ENCODE results near the gene PURA. TPM values are rescaled to one million over a fixed set of nuclear protein-coding genes. Genes with fewer than 3 reads are reported as not detected.

Gene PURA
- total RNA-seq, 2 experiments from 2014 or later, result 14.7 to 15.1 TPM

- CTCF ChIA-PET, result interaction anchor here (1.4 kb wide), 1 partner anchor 42 kb away, joined by 3 read pairs; no protein-coding TSS in a partner anchor
- H3K27me3 Mint-ChIP-seq, result peaks cover 31% of the 10 kb centered on the region
Measured at GRCh38 chr5:140101179-140101578, 12.7 kb upstream of the PURA start.

GRCh38 chr5:140103154-140103553 is 10.8 kb upstream of the PURA start:
- H3K36me3 Mint-ChIP-seq (ENCODE audit: low read depth), result peaks cover 3% of the 10 kb centered on the region
- peaks cover 32% of the 10 kb centered on the region for H3K27me3 Mint-ChIP-seq
- ChIA-PET POLR2A (no interaction called here), CTCF (interaction anchor here (1.6 to 5.2 kb wide), 2 partner anchors 15 to 42 kb away, joined by 4 to 44 read pairs; no protein-coding TSS in a partner anchor)
- peaks cover 13% of the 10 kb centered on the region for H3K4me1 Mint-ChIP-seq
- no peak overlapping the region for H3K27ac Mint-ChIP-seq
- H3K4me3 Mint-ChIP-seq, result no peak overlapping the region
- H3K9me3 Mint-ChIP-seq, result no peaks in the 10 kb centered on the region
- no peak for DNase-seq

More at GRCh38 chr5:140101179-140101578, 12.7 kb upstream of the PURA start:
- POLR2A ChIA-PET, result no interaction called here
- H3K36me3 Mint-ChIP-seq (ENCODE audit: low read depth), result peaks cover 3% of the 10 kb centered on the region
- no peaks in the 10 kb centered on the region for H3K9me3 Mint-ChIP-seq
- peaks cover 2% of the 10 kb centered on the region for H3K4me1 Mint-ChIP-seq
- DNase-seq, result no peak
- no peak overlapping the region for H3K27ac Mint-ChIP-seq
- H3K4me3 Mint-ChIP-seq, result no peak overlapping the region

DNA sequence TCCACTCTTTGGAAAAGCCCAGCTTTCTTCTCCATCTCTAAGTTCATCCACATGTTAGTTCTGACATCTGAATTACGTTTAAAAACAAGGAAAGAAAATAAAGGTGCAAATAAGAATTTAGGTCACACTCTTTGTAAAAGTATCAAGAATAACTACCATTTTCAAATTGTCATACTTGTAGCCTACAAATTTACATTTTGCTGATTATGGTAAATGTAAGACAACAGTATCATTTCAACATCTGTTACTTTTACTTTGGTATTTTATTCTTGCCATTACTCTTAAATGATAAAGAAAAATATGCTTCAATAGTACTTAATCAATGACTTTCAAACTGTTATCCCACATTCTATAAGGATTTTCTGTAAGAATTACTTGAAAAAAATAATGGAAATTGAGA is 9.8 kb upstream of the PURA start:
- CTCF ChIA-PET, result interaction anchor here (1.0 to 5.2 kb wide), 2 partner anchors 41 to 135 kb away, joined by 3 to 44 read pairs; no protein-coding TSS in a partner anchor

DNA sequence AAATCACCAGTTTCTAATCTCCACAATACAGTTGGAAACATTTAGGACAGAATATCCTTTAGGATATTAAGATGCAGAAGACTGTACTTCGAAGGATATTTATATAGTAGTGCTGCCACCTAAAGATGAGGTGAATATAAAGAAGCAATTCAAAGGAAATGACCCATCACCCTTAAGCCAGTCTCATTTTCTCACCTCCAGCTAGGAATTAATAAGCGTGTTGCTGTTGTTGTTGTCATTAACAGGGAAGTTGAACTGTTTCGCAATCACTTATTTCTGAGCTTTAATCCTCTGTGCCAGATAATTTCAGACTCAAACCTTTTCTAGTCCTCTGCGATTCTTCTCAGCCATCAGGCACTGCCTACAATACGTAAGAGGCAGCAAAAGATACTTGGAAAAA is 7.8 kb upstream of the PURA start:
- no peak for DNase-seq
- Mint-ChIP-seq H3K4me1 (peaks cover 29% of the 10 kb centered on the region), H3K4me3 (no peak overlapping the region), H3K27me3 (peaks cover 26% of the 10 kb centered on the region), H3K36me3 (ENCODE audit: low read depth) (peaks cover 3% of the 10 kb centered on the region), H3K9me3 (no peaks in the 10 kb centered on the region), H3K27ac (peak overlapping the region; percentile 99)
- ChIA-PET CTCF (interaction anchor here (5.2 kb wide), 1 partner anchor 39 kb away, joined by 44 read pairs; no protein-coding TSS in a partner anchor), POLR2A (interaction anchor here (1.3 kb wide), 1 partner anchor 8 kb away, joined by 3 read pairs; the partner anchor contains the start of gene PURA)

More for the DNA sequence above, 9.8 kb upstream of the PURA start:
- DNase-seq, result no peak
- Mint-ChIP-seq H3K4me1 (peaks cover 19% of the 10 kb centered on the region), H3K4me3 (no peak overlapping the region), H3K27ac (no peak overlapping the region), H3K27me3 (peaks cover 32% of the 10 kb centered on the region), H3K9me3 (no peaks in the 10 kb centered on the region), H3K36me3 (ENCODE audit: low read depth) (peaks cover 3% of the 10 kb centered on the region)
- POLR2A ChIA-PET, result no interaction called here

DNA sequence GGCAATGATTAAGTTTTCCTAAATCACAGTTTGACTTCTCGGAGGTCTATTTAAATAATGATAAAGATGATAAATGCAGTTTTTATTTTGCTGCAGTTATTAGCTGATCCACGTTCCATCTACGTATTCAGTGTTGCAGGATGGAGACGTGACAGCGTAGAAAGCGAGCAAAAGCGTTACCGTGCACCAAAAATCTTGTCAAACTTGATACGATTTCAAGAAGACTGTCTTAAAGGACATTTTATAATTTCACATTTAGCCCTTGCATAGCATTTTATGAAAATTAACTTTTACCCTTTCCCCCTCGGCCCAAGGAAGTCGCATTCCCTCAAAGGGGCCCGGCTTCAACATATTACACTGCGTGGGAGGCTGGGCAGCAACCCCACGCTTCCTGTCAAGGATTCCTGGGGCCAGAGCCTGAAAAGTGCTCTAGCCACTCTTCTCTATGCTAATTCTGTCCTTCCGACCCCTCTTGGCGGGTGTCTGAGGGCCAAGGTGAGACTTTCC is 7.1 kb upstream of the PURA start:
- H3K27me3 Mint-ChIP-seq, result peaks cover 30% of the 10 kb centered on the region
- peaks cover 3% of the 10 kb centered on the region for H3K36me3 Mint-ChIP-seq (ENCODE audit: low read depth)
- H3K4me1 Mint-ChIP-seq, result peaks cover 33% of the 10 kb centered on the region
- CTCF ChIA-PET, result interaction anchor here (1.0 to 5.2 kb wide), 3 partner anchors 9 to 38 kb away, joined by 3 to 44 read pairs (median 3); no protein-coding TSS in a partner anchor
- no peaks in the 10 kb centered on the region for H3K9me3 Mint-ChIP-seq
- DNase-seq, result no peak
- peak overlapping the region; percentile 99 for H3K27ac Mint-ChIP-seq
- H3K4me3 Mint-ChIP-seq, result peak overlapping the region; percentile 90
- POLR2A ChIA-PET, result interaction anchor here (0.7 to 1.8 kb wide), 13 partner anchors 7 to 53 kb away, joined by 3 to 9 read pairs (median 4); partner anchors contain the start of gene PURA

DNA sequence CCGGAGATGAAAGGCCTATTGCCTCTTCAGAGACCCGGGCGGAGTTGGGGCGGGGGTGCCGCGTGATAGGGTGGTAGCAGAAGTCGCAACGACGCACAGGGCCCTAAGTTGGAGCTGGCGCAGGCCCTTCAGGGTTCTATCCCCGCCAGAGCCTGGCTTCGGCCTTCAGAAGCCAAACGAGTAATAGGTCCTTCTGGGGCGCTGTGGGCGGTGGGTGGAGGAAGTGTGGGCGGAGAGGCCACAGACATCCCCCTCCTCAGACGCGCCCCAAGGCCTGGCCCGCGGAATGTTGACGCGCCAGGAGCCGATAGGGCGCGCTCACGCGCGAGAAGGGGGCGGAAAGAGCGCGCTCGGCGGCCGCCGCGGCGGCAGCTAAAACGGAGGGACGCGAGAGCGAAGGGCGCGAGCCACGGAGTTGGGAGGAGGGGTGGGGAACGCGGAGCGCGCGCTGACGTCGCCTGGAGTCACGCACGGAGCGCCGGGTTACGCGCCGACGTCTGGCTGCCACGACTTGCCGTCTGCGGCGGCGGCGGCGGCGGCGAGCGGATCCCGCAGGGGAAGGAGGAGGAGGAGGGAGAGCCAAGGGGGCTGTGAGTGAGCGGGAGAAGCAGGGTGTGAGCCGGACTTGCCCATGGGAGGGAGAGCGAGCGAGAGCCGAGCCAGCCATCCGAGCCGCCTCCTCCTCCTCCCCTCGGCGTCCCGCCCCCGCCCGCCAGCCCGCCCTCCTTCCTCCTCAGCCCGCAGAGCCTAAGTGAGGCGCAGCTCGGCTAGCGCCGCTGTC is 6.4 kb upstream of the PURA start:
- Mint-ChIP-seq H3K9me3 (no peaks in the 10 kb centered on the region), H3K4me3 (peak overlapping the region; percentile 90), H3K36me3 (ENCODE audit: low read depth) (peaks cover 7% of the 10 kb centered on the region), H3K27me3 (peaks cover 33% of the 10 kb centered on the region), H3K27ac (peak overlapping the region; percentile 99), H3K4me1 (peaks cover 39% of the 10 kb centered on the region)
- peak; percentile 95 for DNase-seq
- ChIA-PET CTCF (interaction anchor here (0.6 to 5.2 kb wide), 8 partner anchors 8 to 544 kb away, joined by 3 to 44 read pairs (median 3); no protein-coding TSS in a partner anchor), POLR2A (interaction anchor here (0.7 to 1.8 kb wide), 15 partner anchors 10 to 316 kb away, joined by 3 to 9 read pairs (median 3); no protein-coding TSS in a partner anchor)

- Mint-ChIP-seq H3K4me3 (peak overlapping the region; percentile 90), H3K9me3 (no peaks in the 10 kb centered on the region), H3K27ac (peak overlapping the region; percentile 99), H3K36me3 (ENCODE audit: low read depth) (peaks cover 7% of the 10 kb centered on the region), H3K4me1 (peaks cover 47% of the 10 kb centered on the region), H3K27me3 (peaks cover 29% of the 10 kb centered on the region)
- ChIA-PET CTCF (interaction anchor here (0.6 to 5.2 kb wide), 12 partner anchors 10 to 545 kb away, joined by 3 to 44 read pairs (median 4); no protein-coding TSS in a partner anchor), POLR2A (interaction anchor here (0.7 to 1.8 kb wide), 12 partner anchors 9 to 317 kb away, joined by 3 to 9 read pairs (median 4); no protein-coding TSS in a partner anchor)
- peak; percentile 38 for DNase-seq
Measured at GRCh38 chr5:140108093-140109017, 5.6 kb upstream of the PURA start.

GRCh38 chr5:140109018-140109758 is 4.7 kb upstream of the PURA start:
- peaks cover 48% of the 10 kb centered on the region for H3K4me1 Mint-ChIP-seq
- peaks cover 25% of the 10 kb centered on the region for H3K27me3 Mint-ChIP-seq
- DNase-seq, result no peak
- H3K9me3 Mint-ChIP-seq, result no peaks in the 10 kb centered on the region
- POLR2A ChIA-PET, result interaction anchor here (1.0 to 1.7 kb wide), 2 partner anchors 13 to 60 kb away, joined by 3 to 5 read pairs; no protein-coding TSS in a partner anchor
- peaks cover 4% of the 10 kb centered on the region for H3K36me3 Mint-ChIP-seq (ENCODE audit: low read depth)
- peak overlapping the region; percentile 90 for H3K4me3 Mint-ChIP-seq
- peak overlapping the region; percentile 99 for H3K27ac Mint-ChIP-seq
- CTCF ChIA-PET, result interaction anchor here (0.7 to 2.1 kb wide), 5 partner anchors 12 to 422 kb away, joined by 3 to 8 read pairs (median 5); no protein-coding TSS in a partner anchor

DNA sequence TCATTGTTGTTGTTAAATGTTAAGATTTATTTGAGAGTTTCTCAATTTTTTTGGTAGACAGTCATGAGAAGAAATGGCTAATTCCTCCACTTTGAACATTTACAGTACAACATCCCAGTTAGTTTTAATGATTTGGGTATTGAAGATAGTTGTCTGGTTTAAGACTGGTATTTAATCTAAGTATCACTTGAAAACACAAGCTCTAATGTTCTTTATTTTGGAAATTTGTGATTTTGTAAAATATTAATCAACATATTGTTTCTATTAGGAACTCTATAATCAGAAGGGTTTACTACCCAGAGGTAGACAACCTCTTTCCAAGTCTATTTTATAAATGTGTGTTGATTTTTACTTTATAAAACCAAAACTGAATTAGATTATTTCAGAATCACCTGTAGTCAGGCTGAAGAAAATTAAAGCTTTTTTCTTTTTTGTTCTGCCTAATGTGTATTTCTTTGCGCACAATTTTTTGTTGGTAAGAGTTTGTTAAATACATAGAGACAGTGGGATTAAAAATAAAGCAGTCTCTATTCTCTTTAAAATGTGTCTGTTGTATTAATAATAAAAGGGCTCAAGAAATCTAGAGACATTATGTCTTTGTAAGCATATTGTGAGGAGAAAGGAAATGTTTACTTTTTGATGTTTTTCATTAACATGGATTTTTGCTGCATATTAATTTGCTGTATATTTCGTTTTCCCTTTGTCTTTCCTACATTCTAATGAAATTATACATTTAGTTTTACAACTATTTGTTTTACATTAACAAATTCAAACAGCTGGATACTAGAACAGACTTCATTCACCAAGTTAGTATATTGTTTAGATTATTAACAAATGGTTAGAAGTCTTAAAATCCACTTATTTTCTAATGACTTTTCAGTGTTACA is 3.9 kb upstream of the PURA start:
- peaks cover 10% of the 10 kb centered on the region for H3K36me3 Mint-ChIP-seq (ENCODE audit: low read depth)
- ChIA-PET POLR2A (interaction anchor here (1.0 to 1.7 kb wide), 2 partner anchors 12 to 60 kb away, joined by 3 to 5 read pairs; no protein-coding TSS in a partner anchor), CTCF (interaction anchor here (1.5 to 2.1 kb wide), 4 partner anchors 11 to 36 kb away, joined by 3 to 8 read pairs (median 5); no protein-coding TSS in a partner anchor)
- no peaks in the 10 kb centered on the region for H3K9me3 Mint-ChIP-seq
- peaks cover 19% of the 10 kb centered on the region for H3K27me3 Mint-ChIP-seq
- no peak for DNase-seq
- peaks cover 52% of the 10 kb centered on the region for H3K4me1 Mint-ChIP-seq
- peak overlapping the region; percentile 90 for H3K4me3 Mint-ChIP-seq
- no peak overlapping the region for H3K27ac Mint-ChIP-seq

- CTCF ChIA-PET, result interaction anchor here (0.5 to 2.1 kb wide), 2 partner anchors 34 to 538 kb away, joined by 3 to 8 read pairs; no protein-coding TSS in a partner anchor
- no peak overlapping the region for H3K4me3 Mint-ChIP-seq
- no peak overlapping the region for H3K27ac Mint-ChIP-seq
- DNase-seq, result no peak
- H3K4me1 Mint-ChIP-seq, result peaks cover 56% of the 10 kb centered on the region
- no peaks in the 10 kb centered on the region for H3K9me3 Mint-ChIP-seq
- H3K36me3 Mint-ChIP-seq (ENCODE audit: low read depth), result peaks cover 10% of the 10 kb centered on the region
- peaks cover 18% of the 10 kb centered on the region for H3K27me3 Mint-ChIP-seq
- POLR2A ChIA-PET, result no interaction called here
Measured at GRCh38 chr5:140110646-140110957, 3.3 kb upstream of the PURA start.

All from activated CD4-positive, alpha-beta memory T cell treated with anti-CD3 and anti-CD28 coated beads, Interleukin-2, amount 10 ng/mL, durations not matched to agents 7 days and 5 days (primary cell).